MM.1S (cell line): ENCODE data around the gene PDGFRB.

ENCODE experiments used
- DNase-seq: peaks from one replicate; pipeline ENCODE4 v3.0.0-alpha.2; 2015
- H2AFZ ChIP-seq: fragments of 300-600 bp; sonication (generic); 2 replicates; pipeline ENCODE4 v1.6.0; 2016; ENCODE audit warnings: antibody characterized with exemption, low read length
- H3F3A ChIP-seq: fragments of 300-600 bp; sonication (generic); 2 replicates; pipeline ENCODE4 v1.6.1; 2016; ENCODE audit warnings: mild to moderate bottlenecking, antibody characterized with exemption, low read length, moderate library complexity, mixed read lengths; ENCODE audit not compliant: insufficient read depth
- H3K27ac ChIP-seq: fragments of 300-600 bp; sonication (generic); 2 replicates; pipeline ENCODE4 v1.5.1; 2016; ENCODE audit warnings: mild to moderate bottlenecking, low read length
- H3K27me3 ChIP-seq: fragments of 300-600 bp; sonication (generic); replicated peaks from 2 replicates; pipeline ENCODE4 v1.6.0; 2016; ENCODE audit warnings: low read length; ENCODE audit not compliant: insufficient read depth
- H3K36me3 ChIP-seq: fragments of 300-600 bp; sonication (generic); replicated peaks from 2 replicates; pipeline ENCODE4 v1.6.1; 2016; ENCODE audit warnings: mild to moderate bottlenecking, low read length, mixed read lengths; ENCODE audit not compliant: insufficient read depth
- H3K4me1 ChIP-seq: fragments of 300-600 bp; sonication (generic); 2 replicates; pipeline ENCODE4 v1.6.1; 2016; ENCODE audit warnings: low read length, mixed read lengths
- H3K4me2 ChIP-seq: fragments of 300-600 bp; sonication (generic); 2 replicates; pipeline ENCODE4 v1.6.0; 2016; ENCODE audit warnings: low read depth, low read length
- H3K4me3 ChIP-seq: fragments of 300-600 bp; sonication (generic); 2 replicates; pipeline ENCODE4 v1.5.1; 2016; ENCODE audit warnings: low read length, mixed read lengths
- H3K79me2 ChIP-seq: fragments of 300-600 bp; sonication (generic); 2 replicates; pipeline ENCODE4 v1.6.1; 2016; ENCODE audit warnings: mixed run types, low read length, mixed read lengths
- H3K9ac ChIP-seq: fragments of 300-600 bp; sonication (generic); 2 replicates; pipeline ENCODE4 v1.6.1; 2016; ENCODE audit warnings: low read length, mixed read lengths
- H3K9me2 ChIP-seq: fragments of 300-600 bp; sonication (generic); replicated peaks from 2 replicates; pipeline ENCODE4 v1.6.1; 2016; ENCODE audit warnings: mild to moderate bottlenecking, low read length, mixed read lengths; ENCODE audit not compliant: insufficient read depth
- H3K9me3 ChIP-seq: fragments of 300-600 bp; sonication (generic); replicated peaks from 2 replicates; pipeline ENCODE4 v1.6.1; 2016; ENCODE audit warnings: mild to moderate bottlenecking, low read length, mixed read lengths; ENCODE audit not compliant: insufficient read depth
- H4K20me1 ChIP-seq: fragments of 300-600 bp; sonication (generic); 2 replicates; pipeline ENCODE4 v1.6.1; 2016; ENCODE audit warnings: mild to moderate bottlenecking, low read length, moderate library complexity, mixed read lengths; ENCODE audit not compliant: insufficient read depth
- EZH2 ChIP-seq: fragments of 300-600 bp; sonication (generic); optimal IDR thresholded peaks from 2 replicates; pipeline ENCODE3; 2017; ENCODE audit warnings: low read depth, mild to moderate bottlenecking, antibody characterized with exemption, low read length, mixed read lengths
- EZH2phosphoT487 ChIP-seq: fragments of 300-600 bp; sonication (generic); IDR thresholded peaks from 2 replicates; pipeline ENCODE4 v1.6.1; 2018; ENCODE audit warnings: antibody characterized with exemption, low read length
- TF ChIP-seq, protein P1 (sequence below): fragments of 300-600 bp; sonication (generic); IDR thresholded peaks from 2 replicates; pipeline ENCODE4 v1.5.1; 2016; ENCODE audit warnings: antibody characterized with exemption, low read length, mixed read lengths

PDGFRB gene

GRCh38 chr5:150124596-150124995 is 31.0 kb downstream of the PDGFRB start:
- H3K4me2 ChIP-seq: no peak overlapping the region
- TF ChIP-seq, protein P1, sequence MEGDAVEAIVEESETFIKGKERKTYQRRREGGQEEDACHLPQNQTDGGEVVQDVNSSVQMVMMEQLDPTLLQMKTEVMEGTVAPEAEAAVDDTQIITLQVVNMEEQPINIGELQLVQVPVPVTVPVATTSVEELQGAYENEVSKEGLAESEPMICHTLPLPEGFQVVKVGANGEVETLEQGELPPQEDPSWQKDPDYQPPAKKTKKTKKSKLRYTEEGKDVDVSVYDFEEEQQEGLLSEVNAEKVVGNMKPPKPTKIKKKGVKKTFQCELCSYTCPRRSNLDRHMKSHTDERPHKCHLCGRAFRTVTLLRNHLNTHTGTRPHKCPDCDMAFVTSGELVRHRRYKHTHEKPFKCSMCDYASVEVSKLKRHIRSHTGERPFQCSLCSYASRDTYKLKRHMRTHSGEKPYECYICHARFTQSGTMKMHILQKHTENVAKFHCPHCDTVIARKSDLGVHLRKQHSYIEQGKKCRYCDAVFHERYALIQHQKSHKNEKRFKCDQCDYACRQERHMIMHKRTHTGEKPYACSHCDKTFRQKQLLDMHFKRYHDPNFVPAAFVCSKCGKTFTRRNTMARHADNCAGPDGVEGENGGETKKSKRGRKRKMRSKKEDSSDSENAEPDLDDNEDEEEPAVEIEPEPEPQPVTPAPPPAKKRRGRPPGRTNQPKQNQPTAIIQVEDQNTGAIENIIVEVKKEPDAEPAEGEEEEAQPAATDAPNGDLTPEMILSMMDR: no peak
- TF ChIP-seq EZH2phosphoT487 (no peak), EZH2 (no peak)
- no peak for DNase-seq
- no peaks in the 10 kb centered on the region for H3K36me3 ChIP-seq
- H3K27ac ChIP-seq: no peak overlapping the region
- H3K27me3 ChIP-seq: no peaks in the 10 kb centered on the region
- no peaks in the 10 kb centered on the region for H3K79me2 ChIP-seq
- H3K4me1 ChIP-seq: no peaks in the 10 kb centered on the region
- H4K20me1 ChIP-seq: no peaks in the 10 kb centered on the region
- no peak overlapping the region for H3K4me3 ChIP-seq
- H3K9me3 ChIP-seq: no peaks in the 10 kb centered on the region
- no peak overlapping the region for H2AFZ ChIP-seq
- H3K9ac ChIP-seq: no peak overlapping the region
- no peaks in the 10 kb centered on the region for H3K9me2 ChIP-seq
- H3F3A ChIP-seq: no peaks in the 10 kb centered on the region

DNA sequence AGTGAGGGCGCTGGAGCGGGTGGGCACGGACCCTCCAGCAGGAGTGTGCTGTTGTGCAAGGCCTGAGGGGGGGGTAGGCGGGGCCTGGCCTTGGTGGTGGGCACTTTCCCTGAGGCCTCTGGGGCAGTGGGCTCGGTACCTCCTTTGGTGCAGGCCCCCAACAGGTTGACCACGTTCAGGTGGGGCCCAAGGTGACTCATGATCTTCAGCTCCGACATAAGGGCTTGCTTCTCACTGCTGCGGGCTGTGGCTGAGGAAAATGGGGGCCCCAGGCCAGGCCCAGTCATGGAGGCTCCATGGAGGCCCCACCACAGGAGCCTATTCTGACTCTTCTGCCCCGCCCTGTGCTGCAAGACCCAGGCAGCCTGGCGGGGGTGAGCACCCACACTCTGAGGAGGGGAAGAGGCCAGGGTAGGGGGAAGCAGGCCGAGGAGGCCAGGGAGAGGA is 31.5 kb downstream of the PDGFRB start:
- TF ChIP-seq EZH2 (no peak), EZH2phosphoT487 (no peak)
- TF ChIP-seq, protein P1: no peak
- H3K9ac ChIP-seq: no peak overlapping the region

DNA sequence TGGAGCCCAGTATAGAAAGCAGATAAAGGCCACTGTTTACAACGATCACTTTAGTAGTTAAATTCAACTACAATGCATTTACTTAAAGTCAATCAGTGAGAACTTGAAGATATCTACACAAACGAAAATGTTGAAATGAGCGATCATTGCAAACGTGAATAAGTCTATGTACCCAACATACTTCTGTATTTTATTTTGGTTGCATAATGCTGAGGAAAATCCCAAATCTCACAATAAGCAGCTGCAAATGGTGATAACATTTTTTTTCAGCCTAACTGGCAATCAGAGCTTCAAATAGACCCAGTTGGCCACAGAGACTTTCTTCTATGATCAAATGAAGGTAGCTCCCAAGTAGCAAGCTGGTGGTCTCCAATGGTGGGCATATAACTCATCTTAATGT is 32.1 kb downstream of the PDGFRB start:
- H3K4me3 ChIP-seq: no peak overlapping the region
- H3K9ac ChIP-seq: no peak overlapping the region
- no peaks in the 10 kb centered on the region for H3K9me2 ChIP-seq
- H3K4me1 ChIP-seq: no peaks in the 10 kb centered on the region
- TF ChIP-seq, protein P1: no peak
- H2AFZ ChIP-seq: no peak overlapping the region
- no peaks in the 10 kb centered on the region for H3F3A ChIP-seq
- H3K79me2 ChIP-seq: no peaks in the 10 kb centered on the region
- H3K27me3 ChIP-seq: no peaks in the 10 kb centered on the region
- H3K9me3 ChIP-seq: no peaks in the 10 kb centered on the region
- H3K36me3 ChIP-seq: no peaks in the 10 kb centered on the region
- DNase-seq: no peak
- no peaks in the 10 kb centered on the region for H4K20me1 ChIP-seq
- no peak overlapping the region for H3K27ac ChIP-seq
- no peak overlapping the region for H3K4me2 ChIP-seq

More for the DNA sequence above, 31.5 kb downstream of the PDGFRB start:
- H3K4me2 ChIP-seq: no peak overlapping the region
- no peaks in the 10 kb centered on the region for H3K27me3 ChIP-seq
- no peak overlapping the region for H3K27ac ChIP-seq
- no peaks in the 10 kb centered on the region for H3K9me2 ChIP-seq
- no peaks in the 10 kb centered on the region for H3K4me1 ChIP-seq
- H3K79me2 ChIP-seq: no peaks in the 10 kb centered on the region
- H2AFZ ChIP-seq: no peak overlapping the region
- DNase-seq: no peak
- H3K36me3 ChIP-seq: no peaks in the 10 kb centered on the region
- no peaks in the 10 kb centered on the region for H4K20me1 ChIP-seq
- no peaks in the 10 kb centered on the region for H3K9me3 ChIP-seq
- H3K4me3 ChIP-seq: no peak overlapping the region
- H3F3A ChIP-seq: no peaks in the 10 kb centered on the region
